ENCODE results near the gene DTNA. TPM values are rescaled to one million over a fixed set of nuclear protein-coding genes. Genes with fewer than 3 reads are reported as not detected.

DTNA gene
- total RNA-seq, 2 donors from 2014 or later = 10.7 to 76.2 TPM

- no peak for DNase-seq (ENCODE audit: low spot score)
- intact Hi-C loops (cut with DNase I) = loop anchor here (10.0 kb wide), 1 partner anchor 260 kb away; no protein-coding TSS in a partner anchor
- H3K4me1 ChIP-seq (replicated peaks) = no peaks in the 10 kb centered on the region
- H3K36me3 ChIP-seq = no peaks in the 10 kb centered on the region
- no peak overlapping the region for H3K4me3 ChIP-seq
- TF ChIP-seq POLR2AphosphoS5 (IDR thresholded peaks at IDR 0.05) (no peak), CTCF (IDR thresholded peaks at IDR 0.05) (no peak), POLR2A (IDR thresholded peaks at IDR 0.05) (no peak)
- no peaks in the 10 kb centered on the region for H3K27me3 ChIP-seq (replicated peaks; ENCODE audit: insufficient read depth)
- no peaks in the 10 kb centered on the region for H3K9me3 ChIP-seq
- 82% methylated on average over 6 of the region's 6 CpGs for WGBS
- H3K27ac ChIP-seq = no peak overlapping the region
Measured at GRCh38 chr18:34884436-34884835, 174.3 kb downstream of the DTNA start.

DNA sequence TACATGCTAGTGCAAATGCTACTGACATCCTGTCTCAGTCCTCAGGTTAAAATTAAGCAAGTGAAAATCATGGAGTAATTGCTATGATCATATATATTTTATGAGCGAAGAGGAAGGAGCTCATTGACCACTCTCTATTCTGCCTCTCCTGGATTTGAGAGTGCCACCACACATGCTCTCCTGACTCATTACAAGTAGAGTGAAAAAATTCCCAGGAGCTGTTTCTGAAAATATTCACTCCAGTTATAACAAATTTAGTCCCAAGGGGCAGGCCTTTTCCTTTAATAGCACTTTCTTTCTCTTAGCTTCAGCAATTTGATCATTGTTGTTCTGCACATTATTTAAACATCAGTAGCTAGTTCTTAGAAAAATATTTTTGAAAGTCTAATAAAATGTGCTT, 176.1 kb downstream of the DTNA start:
- H3K4me1 ChIP-seq (replicated peaks) = no peaks in the 10 kb centered on the region
- intact Hi-C loops (cut with DNase I) = loop anchor here (10.0 kb wide), 1 partner anchor 259 kb away; no protein-coding TSS in a partner anchor
- TF ChIP-seq CTCF (IDR thresholded peaks at IDR 0.05) (no peak), POLR2A (IDR thresholded peaks at IDR 0.05) (no peak), POLR2AphosphoS5 (IDR thresholded peaks at IDR 0.05) (no peak)
- no peaks in the 10 kb centered on the region for H3K9me3 ChIP-seq
- no peaks in the 10 kb centered on the region for H3K36me3 ChIP-seq
- 90% methylated on average over 1 of the region's 1 CpG for WGBS
- no peak overlapping the region for H3K4me3 ChIP-seq
- H3K27me3 ChIP-seq (replicated peaks; ENCODE audit: insufficient read depth) = no peaks in the 10 kb centered on the region
- no peak for DNase-seq (ENCODE audit: low spot score)
- H3K27ac ChIP-seq = no peak overlapping the region

- Histone ChIP-seq H3K27me3 (replicated peaks; ENCODE audit: insufficient read depth) (no peaks in the 10 kb centered on the region), H3K4me3 (no peak overlapping the region), H3K36me3 (no peaks in the 10 kb centered on the region), H3K4me1 (replicated peaks) (no peaks in the 10 kb centered on the region), H3K9me3 (no peaks in the 10 kb centered on the region), H3K27ac (no peak overlapping the region)
- DNase-seq (ENCODE audit: low spot score) = no peak
- TF ChIP-seq POLR2AphosphoS5 (IDR thresholded peaks at IDR 0.05) (no peak), POLR2A (IDR thresholded peaks at IDR 0.05) (no peak), CTCF (IDR thresholded peaks at IDR 0.05) (no peak)
- intact Hi-C loops (cut with DNase I) = loop anchor here (10.0 kb wide), 1 partner anchor 257 kb away; no protein-coding TSS in a partner anchor
- 68% methylated on average over 4 of the region's 4 CpGs for WGBS
Measured at GRCh38 chr18:34887881-34888580, 177.9 kb downstream of the DTNA start.

- Histone ChIP-seq H3K27me3 (replicated peaks; ENCODE audit: insufficient read depth) (no peaks in the 10 kb centered on the region), H3K27ac (no peak overlapping the region), H3K9me3 (no peaks in the 10 kb centered on the region), H3K4me1 (replicated peaks) (no peaks in the 10 kb centered on the region), H3K36me3 (no peaks in the 10 kb centered on the region), H3K4me3 (no peak overlapping the region)
- DNase-seq (ENCODE audit: low spot score) = no peak
- TF ChIP-seq CTCF (IDR thresholded peaks at IDR 0.05) = no peak
- TF ChIP-seq POLR2AphosphoS5 (IDR thresholded peaks at IDR 0.05) = no peak
- TF ChIP-seq POLR2A (IDR thresholded peaks at IDR 0.05) = no peak
- 81% methylated on average over 6 of the region's 6 CpGs for WGBS
- intact Hi-C loops (cut with DNase I) = no loop called here
Measured at GRCh38 chr18:34890486-34891085, 180.5 kb downstream of the DTNA start.

DNA sequence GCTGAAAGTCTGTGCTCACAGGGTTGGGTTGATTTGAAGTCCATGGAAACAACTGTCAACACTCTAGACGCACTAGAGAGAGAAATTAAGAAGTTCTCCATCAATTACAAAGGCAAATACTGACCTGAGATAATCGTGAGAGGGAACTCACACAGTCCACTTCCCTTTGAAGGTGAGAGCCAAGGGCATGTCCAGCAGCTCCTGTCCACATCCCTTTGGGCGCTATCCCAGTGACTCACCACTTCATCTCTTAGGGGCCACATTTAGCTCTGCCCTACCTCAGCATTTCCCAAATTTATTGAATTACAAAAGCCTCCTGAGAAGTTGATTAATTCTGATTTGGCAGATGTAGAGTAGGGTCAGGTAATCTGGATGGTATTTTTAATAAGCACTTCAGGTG, 182.3 kb downstream of the DTNA start:
- TF ChIP-seq POLR2A (IDR thresholded peaks at IDR 0.05) (no peak), POLR2AphosphoS5 (IDR thresholded peaks at IDR 0.05) (no peak), CTCF (IDR thresholded peaks at IDR 0.05) (no peak)
- no peak overlapping the region for H3K4me3 ChIP-seq
- WGBS = 71% methylated on average over 3 of the region's 3 CpGs
- H3K9me3 ChIP-seq = no peaks in the 10 kb centered on the region
- intact Hi-C loops (cut with DNase I) = no loop called here
- no peaks in the 10 kb centered on the region for H3K36me3 ChIP-seq
- no peak for DNase-seq (ENCODE audit: low spot score)
- H3K4me1 ChIP-seq (replicated peaks) = no peaks in the 10 kb centered on the region
- no peaks in the 10 kb centered on the region for H3K27me3 ChIP-seq (replicated peaks; ENCODE audit: insufficient read depth)
- no peak overlapping the region for H3K27ac ChIP-seq

Data from prostate gland (tissue), 2 donors.